Measurements from ENCODE around the gene MYCBPAP.

GRCh38 chr17:50559674-50560184 is 51.5 kb downstream of the MYCBPAP start:
- TF ChIP-seq CTCF (IDR thresholded peaks at IDR 0.05; ENCODE audit: low read length) (no peak), EZH2 (optimal IDR thresholded peaks at IDR 0.05; ENCODE audit: low read depth, low read length) (no peak)
